HepG2 (cell line): ENCODE data around the gene PPM1E. TPM values are rescaled to one million over a fixed set of nuclear protein-coding genes. Genes with fewer than 3 reads are reported as not detected.

Experiments used
- ATAC-seq: fragments of 200-7000 bp; cut with Tn5 transposase; 3 replicates; pipeline ENCODE4 v1.9.1; 2020; ENCODE audit warnings: mild to moderate bottlenecking, moderate library complexity
- BruUV-seq: library from RNA; stranded (reverse); fragments of 400-500 nt; replicated peaks from 2 replicates; lab custom pipeline; 2021; lab: Mats Ljungman, UMichigan
- CTCF ChIA-PET: fragments of 300-600 bp; formaldehyde crosslinking; extraction: SDS; loops from one replicate; lab custom pipeline; 2021; ENCODE audit warnings: low total read pairs, inconsistent platforms, low intra/inter-chr PET ratio; lab: Yijun Ruan, JAX
- POLR2A ChIA-PET: fragments of 350-600 bp; sonication (Branson Sonifier 250); formaldehyde crosslinking; loops from one replicate; lab custom pipeline; 2020; ENCODE audit warnings: antibody characterized with exemption, inconsistent platforms; lab: Yijun Ruan, JAX
- DNase-seq: peaks from one replicate; pipeline ENCODE4 v3.0.0-alpha.2; 2015; ENCODE audit warnings: low spot score
- FAIRE-seq: peaks from 3 replicates; lab custom pipeline; 2011; peaks lifted over from hg19 to GRCh38; lab: Jason Lieb, UNC
- H2AFZ ChIP-seq: one replicate; pipeline ENCODE4 v1.6.1; 2011; ENCODE audit warnings: low read length, inconsistent platforms
- H3K27ac ChIP-seq: fragments of 300-600 bp; 3 replicates; pipeline ENCODE4 v1.8.0; 2011; ENCODE audit warnings: mixed run types, mild to moderate bottlenecking, mixed read lengths, low read length, inconsistent platforms; ENCODE audit not compliant: insufficient read depth; ENCODE audit errors: extremely low read length
- H3K27me3 ChIP-seq, 2 experiments: fragments of 200-600 bp in 1 of 2; 2 replicates in 1 of 2; 3 replicates in 1 of 2; pipeline versions ENCODE4 v1.6.0 to v1.8.0; 2011; ENCODE audit warnings: low read length in 2 of 2, mild to moderate bottlenecking in 2 of 2, moderate library complexity in 2 of 2, inconsistent platforms in 1 of 2; ENCODE audit not compliant: insufficient read depth in 2 of 2, control insufficient read depth in 1 of 2
- H3K36me3 ChIP-seq, 2 experiments: fragments of 200-600 bp in 1 of 2; replicated peaks in 1 of 2; 2 replicates in 1 of 2; 3 replicates in 1 of 2; pipeline versions ENCODE4 v1.5.1 to v1.8.0; 2011; ENCODE audit warnings: low read length in 2 of 2, inconsistent platforms in 1 of 2; ENCODE audit not compliant: insufficient read depth in 2 of 2, control insufficient read depth in 1 of 2
- H3K4me1 ChIP-seq: 2 replicates; pipeline ENCODE4 v1.5.1; 2012; ENCODE audit warnings: low read length, inconsistent platforms; ENCODE audit not compliant: insufficient read depth
- H3K4me2 ChIP-seq: 2 replicates; pipeline ENCODE4 v1.6.0; 2011; ENCODE audit warnings: low read depth, low read length, inconsistent platforms
- H3K4me3 ChIP-seq, 3 experiments: fragments of 200-600 bp in 1 of 3; sonication (generic), shearing (Covaris generic) in 1 of 3; replicated peaks in 1 of 3; 2 replicates each; pipeline ENCODE4 v1.5.1; 2011 to 2016; ENCODE audit warnings: low read length in 3 of 3, inconsistent platforms in 2 of 3, low read depth in 2 of 3, mild to moderate bottlenecking in 2 of 3, control low read depth in 1 of 3, mixed read lengths in 1 of 3; ENCODE audit not compliant: insufficient read depth in 1 of 3
- H3K79me2 ChIP-seq: one replicate; pipeline ENCODE4 v1.6.1; 2011; ENCODE audit warnings: low read length, inconsistent platforms; ENCODE audit not compliant: insufficient read depth
- H3K9ac ChIP-seq: 2 replicates; pipeline ENCODE4 v1.6.0; 2011; ENCODE audit warnings: mild to moderate bottlenecking, low read depth, low read length, inconsistent platforms; ENCODE audit not compliant: insufficient read depth
- H3K9me3 ChIP-seq: 2 replicates; pipeline ENCODE4 v1.5.1; 2012; ENCODE audit warnings: mild to moderate bottlenecking, low read length
- H4K20me1 ChIP-seq: 2 replicates; pipeline ENCODE4 v1.6.0; 2011; ENCODE audit warnings: inconsistent platforms, mild to moderate bottlenecking, low read length, moderate library complexity; ENCODE audit not compliant: insufficient read depth
- ATF3 ChIP-seq: sonication (generic); formaldehyde crosslinking; IDR thresholded peaks from 2 replicates; pipeline ENCODE4 v1.4.0; 2020; ENCODE audit warnings: missing genetic modification reagents
- GLMP ChIP-seq: sonication (generic); formaldehyde crosslinking; IDR thresholded peaks from 2 replicates; pipeline ENCODE4 v1.9.0; 2021; ENCODE audit warnings: missing genetic modification reagents, mild to moderate bottlenecking, borderline replicate concordance
- GZF1 ChIP-seq: sonication (generic); formaldehyde crosslinking; IDR thresholded peaks from 2 replicates; pipeline ENCODE4 v1.5.1; 2020; ENCODE audit warnings: mild to moderate bottlenecking, missing genetic modification reagents
- MLX ChIP-seq: IDR thresholded peaks from 2 replicates; pipeline ENCODE4 v1.6.1; 2016
- MNT ChIP-seq: fragments of 450-650 bp; IDR thresholded peaks from 2 replicates; pipeline ENCODE4 v1.6.1; 2016
- NFYB ChIP-seq: sonication (generic); formaldehyde crosslinking; IDR thresholded peaks from 2 replicates; pipeline ENCODE4 v1.4.0; 2020; ENCODE audit warnings: missing genetic modification reagents
- RFX1 ChIP-seq: fragments of 450-650 bp; IDR thresholded peaks from 2 replicates; pipeline ENCODE4 v1.6.1; 2017
- ZBED4 ChIP-seq: sonication (generic); formaldehyde crosslinking; IDR thresholded peaks from 2 replicates; pipeline ENCODE4 v1.4.0; 2020; ENCODE audit warnings: missing genetic modification reagents, borderline replicate concordance
- ZFP62 ChIP-seq: sonication (generic); formaldehyde crosslinking; IDR thresholded peaks from 2 replicates; pipeline ENCODE4 v1.4.0; 2020; ENCODE audit warnings: missing genetic modification reagents
- ZNF121 ChIP-seq: sonication (generic); formaldehyde crosslinking; IDR thresholded peaks from 2 replicates; pipeline ENCODE4 v1.5.0; 2020; ENCODE audit warnings: mild to moderate bottlenecking, missing genetic modification reagents
- ZNF180 ChIP-seq: sonication (generic); formaldehyde crosslinking; IDR thresholded peaks from 2 replicates; pipeline ENCODE4 v1.4.0; 2020; ENCODE audit warnings: low read depth, missing genetic modification reagents, borderline replicate concordance
- ZNF460 ChIP-seq: sonication (generic); formaldehyde crosslinking; IDR thresholded peaks from 2 replicates; pipeline ENCODE4 v1.5.1; 2020; ENCODE audit warnings: missing genetic modification reagents, mild to moderate bottlenecking, borderline replicate concordance
- ZNF567 ChIP-seq: sonication (generic); formaldehyde crosslinking; IDR thresholded peaks from 2 replicates; pipeline ENCODE4 v1.8.1; 2023; ENCODE audit warnings: mild to moderate bottlenecking, missing genetic modification reagents, borderline replicate concordance
- ZNF781 ChIP-seq: sonication (generic); formaldehyde crosslinking; IDR thresholded peaks from 2 replicates; pipeline ENCODE4 v1.5.1; 2020; ENCODE audit warnings: borderline replicate concordance, mild to moderate bottlenecking, missing genetic modification reagents; ENCODE audit errors: not compliant biosample characterization
- WGBS: methylation state at CpG from one replicate; pipeline ENCODE4 v1.1.6; 2017; ENCODE audit warnings: low lambda C conversion rate; 5-methylcytosine and 5-hydroxymethylcytosine counted together
- in situ Hi-C: cut with HindIII; loops from 2 replicates; pipeline ENCODE4 v1.10.0; 2017; ENCODE audit warnings: low pct_unique_long_range_greater_than_20kb; ENCODE audit not compliant: extremely low pct_ligation_motif_present
- intact Hi-C: fragments of 100-400 bp; cut with micrococcal nuclease; formaldehyde crosslinking; loops from one replicate; pipeline ENCODE4 v1.10.0; 2022; ENCODE audit not compliant: unreplicated experiment
- polyA plus RNA-seq, 8 experiments: library from polyadenylated mRNA; depleted of rRNA in 3 of 8; stranded (reverse) in 7 of 8; unstranded in 1 of 8; fragments of >200 nt; fragmentation: Illumina TruSeq in 4 of 8; extraction: Trizol in 4 of 8; gene quantifications; 2 replicates each; pipeline versions ENCODE4 v1.2.1 to v1.2.3, GENCODE V29; 2011 to 2016; ENCODE audit warnings: low read depth in 4 of 8, missing spikeins in 1 of 8, mixed read lengths in 1 of 8; ENCODE audit not compliant: insufficient read depth in 1 of 8
- total RNA-seq, 5 experiments: library from RNA; depleted of rRNA; stranded (reverse); fragments of >200 nt; fragmentation: Illumina TruSeq; extraction: Trizol; gene quantifications; 2 replicates each; pipeline ENCODE4 v1.2.3, GENCODE V29; 2016; ENCODE audit warnings: low read depth in 1 of 5

The PPM1E gene
- total and polyA plus RNA-seq, 2 of the 13 experiments (the other 11 are each of a cell fraction or from before 2014, with no cell fraction given): 0.15 TPM; not detected in 1

- Histone ChIP-seq H3K36me3 (no peaks in the 10 kb centered on the region), H3K9ac (no peak overlapping the region), H3K4me3 (no peak overlapping the region), H3K4me2 (no peak overlapping the region), H3K27me3 (no peaks in the 10 kb centered on the region), H3K9me3 (no peaks in the 10 kb centered on the region), H3K4me1 (peaks cover 5% of the 10 kb centered on the region; the same call in 1 of the 2 replicates), H4K20me1 (no peaks in the 10 kb centered on the region), H2AFZ (no peak overlapping the region), H3K27ac (no peak overlapping the region), H3K79me2 (no peaks in the 10 kb centered on the region)
- CTCF ChIA-PET: no interaction called here
- peak; percentile 18 for DNase-seq
- intact Hi-C loops (no loop called here), in situ Hi-C loops (no loop called here)
- POLR2A ChIA-PET: no interaction called here
- no peak for TF ChIP-seq GLMP (CRISPR knock-in tag)
- TF ChIP-seq MNT: no peak
- no peak for TF ChIP-seq ZFP62 (CRISPR knock-in tag)
- TF ChIP-seq RFX1: no peak
- no peak for TF ChIP-seq ZNF460
- TF ChIP-seq ZNF781: no peak
- no peak for TF ChIP-seq GZF1 (CRISPR knock-in tag)
- no peak for TF ChIP-seq NFYB (CRISPR knock-in tag)
- TF ChIP-seq ZNF180 (CRISPR knock-in tag): no peak
- no peak for TF ChIP-seq ZBED4 (CRISPR knock-in tag)
- TF ChIP-seq ATF3 (CRISPR knock-in tag): no peak
- TF ChIP-seq ZNF567: no peak
- TF ChIP-seq MLX (CRISPR knock-in tag): no peak
- TF ChIP-seq ZNF121 (CRISPR knock-in tag): no peak
- no TSS peak for BruUV-seq
- no peak for FAIRE-seq
- WGBS: 47% methylated on average over 2 of the region's 2 CpGs
- ATAC-seq: no peak
Measured at GRCh38 chr17:58956997-58957724, 201.5 kb downstream of the PPM1E start.
